ENCODE results near the gene C6orf89. TPM values are rescaled to one million over a fixed set of nuclear protein-coding genes. Genes with fewer than 3 reads are reported as not detected.
A peak's percentile ranks its signal among the peaks of the same experiment; 100 is the strongest.

Gene C6orf89
- total and polyA plus RNA-seq, 2 of the 13 experiments (the other 11 are each of a cell fraction or from before 2014, with no cell fraction given), result 22.1 to 32.2 TPM

DNA sequence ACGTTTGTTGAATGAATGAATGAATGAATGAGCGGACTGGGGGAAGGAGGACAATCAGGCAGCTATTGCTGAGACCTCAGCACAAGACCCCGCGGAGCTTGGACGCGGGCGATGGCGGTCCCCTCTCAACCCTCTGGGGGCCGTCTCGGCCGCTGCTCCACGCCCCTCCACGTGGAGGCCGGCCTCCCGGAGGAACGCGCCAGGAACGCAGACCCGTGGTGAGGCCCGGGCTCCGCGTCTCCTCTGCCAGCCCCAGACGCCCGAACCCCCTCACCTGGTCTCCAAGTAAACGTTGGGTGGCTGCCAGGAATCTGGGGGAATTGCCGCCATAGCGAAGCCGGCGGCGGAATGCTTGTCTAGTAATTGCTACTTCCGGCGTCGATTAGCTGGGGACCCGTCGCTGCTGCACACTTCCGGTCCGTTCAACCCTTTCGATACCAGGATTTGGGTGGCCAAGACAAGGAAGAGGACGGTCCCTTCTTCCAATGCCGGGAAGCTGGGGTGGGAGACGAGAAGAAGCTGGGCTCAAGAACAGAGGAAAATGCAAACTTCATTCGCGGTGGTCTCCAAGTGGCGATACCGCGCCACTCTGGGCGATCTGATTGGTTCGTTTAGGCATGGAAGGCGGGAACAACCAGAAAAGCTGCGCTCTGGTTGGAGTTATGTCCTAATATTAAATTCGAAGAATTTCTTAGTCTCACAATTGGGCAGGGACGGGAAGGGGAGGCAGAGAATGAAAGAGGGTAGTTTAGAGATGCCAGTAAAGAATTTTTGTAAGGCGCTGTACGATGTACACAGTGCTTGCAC lies 11.1 kb upstream of the C6orf89 start, which contains the start of gene PPIL1 (continued):
- TF ChIP-seq, protein P1, sequence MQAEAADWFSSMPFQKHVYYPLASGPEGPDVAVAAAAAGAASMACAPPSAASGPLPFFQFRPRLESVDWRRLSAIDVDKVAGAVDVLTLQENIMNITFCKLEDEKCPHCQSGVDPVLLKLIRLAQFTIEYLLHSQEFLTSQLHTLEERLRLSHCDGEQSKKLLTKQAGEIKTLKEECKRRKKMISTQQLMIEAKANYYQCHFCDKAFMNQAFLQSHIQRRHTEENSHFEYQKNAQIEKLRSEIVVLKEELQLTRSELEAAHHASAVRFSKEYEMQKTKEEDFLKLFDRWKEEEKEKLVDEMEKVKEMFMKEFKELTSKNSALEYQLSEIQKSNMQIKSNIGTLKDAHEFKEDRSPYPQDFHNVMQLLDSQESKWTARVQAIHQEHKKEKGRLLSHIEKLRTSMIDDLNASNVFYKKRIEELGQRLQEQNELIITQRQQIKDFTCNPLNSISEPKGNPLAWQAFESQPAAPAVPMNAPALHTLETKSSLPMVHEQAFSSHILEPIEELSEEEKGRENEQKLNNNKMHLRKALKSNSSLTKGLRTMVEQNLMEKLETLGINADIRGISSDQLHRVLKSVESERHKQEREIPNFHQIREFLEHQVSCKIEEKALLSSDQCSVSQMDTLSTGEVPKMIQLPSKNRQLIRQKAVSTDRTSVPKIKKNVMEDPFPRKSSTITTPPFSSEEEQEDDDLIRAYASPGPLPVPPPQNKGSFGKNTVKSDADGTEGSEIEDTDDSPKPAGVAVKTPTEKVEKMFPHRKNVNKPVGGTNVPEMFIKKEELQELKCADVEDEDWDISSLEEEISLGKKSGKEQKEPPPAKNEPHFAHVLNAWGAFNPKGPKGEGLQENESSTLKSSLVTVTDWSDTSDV (CRISPR knock-in tag; IDR thresholded peaks at IDR 0.05), result no peak
- TF ChIP-seq, protein P2, sequence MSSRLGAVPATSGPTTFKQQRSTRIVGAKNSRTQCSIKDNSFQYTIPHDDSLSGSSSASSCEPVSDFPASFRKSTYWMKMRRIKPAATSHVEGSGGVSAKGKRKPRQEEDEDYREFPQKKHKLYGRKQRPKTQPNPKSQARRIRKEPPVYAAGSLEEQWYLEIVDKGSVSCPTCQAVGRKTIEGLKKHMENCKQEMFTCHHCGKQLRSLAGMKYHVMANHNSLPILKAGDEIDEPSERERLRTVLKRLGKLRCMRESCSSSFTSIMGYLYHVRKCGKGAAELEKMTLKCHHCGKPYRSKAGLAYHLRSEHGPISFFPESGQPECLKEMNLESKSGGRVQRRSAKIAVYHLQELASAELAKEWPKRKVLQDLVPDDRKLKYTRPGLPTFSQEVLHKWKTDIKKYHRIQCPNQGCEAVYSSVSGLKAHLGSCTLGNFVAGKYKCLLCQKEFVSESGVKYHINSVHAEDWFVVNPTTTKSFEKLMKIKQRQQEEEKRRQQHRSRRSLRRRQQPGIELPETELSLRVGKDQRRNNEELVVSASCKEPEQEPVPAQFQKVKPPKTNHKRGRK (CRISPR knock-in tag; IDR thresholded peaks at IDR 0.05), result no peak
- TF ChIP-seq, protein P3, sequence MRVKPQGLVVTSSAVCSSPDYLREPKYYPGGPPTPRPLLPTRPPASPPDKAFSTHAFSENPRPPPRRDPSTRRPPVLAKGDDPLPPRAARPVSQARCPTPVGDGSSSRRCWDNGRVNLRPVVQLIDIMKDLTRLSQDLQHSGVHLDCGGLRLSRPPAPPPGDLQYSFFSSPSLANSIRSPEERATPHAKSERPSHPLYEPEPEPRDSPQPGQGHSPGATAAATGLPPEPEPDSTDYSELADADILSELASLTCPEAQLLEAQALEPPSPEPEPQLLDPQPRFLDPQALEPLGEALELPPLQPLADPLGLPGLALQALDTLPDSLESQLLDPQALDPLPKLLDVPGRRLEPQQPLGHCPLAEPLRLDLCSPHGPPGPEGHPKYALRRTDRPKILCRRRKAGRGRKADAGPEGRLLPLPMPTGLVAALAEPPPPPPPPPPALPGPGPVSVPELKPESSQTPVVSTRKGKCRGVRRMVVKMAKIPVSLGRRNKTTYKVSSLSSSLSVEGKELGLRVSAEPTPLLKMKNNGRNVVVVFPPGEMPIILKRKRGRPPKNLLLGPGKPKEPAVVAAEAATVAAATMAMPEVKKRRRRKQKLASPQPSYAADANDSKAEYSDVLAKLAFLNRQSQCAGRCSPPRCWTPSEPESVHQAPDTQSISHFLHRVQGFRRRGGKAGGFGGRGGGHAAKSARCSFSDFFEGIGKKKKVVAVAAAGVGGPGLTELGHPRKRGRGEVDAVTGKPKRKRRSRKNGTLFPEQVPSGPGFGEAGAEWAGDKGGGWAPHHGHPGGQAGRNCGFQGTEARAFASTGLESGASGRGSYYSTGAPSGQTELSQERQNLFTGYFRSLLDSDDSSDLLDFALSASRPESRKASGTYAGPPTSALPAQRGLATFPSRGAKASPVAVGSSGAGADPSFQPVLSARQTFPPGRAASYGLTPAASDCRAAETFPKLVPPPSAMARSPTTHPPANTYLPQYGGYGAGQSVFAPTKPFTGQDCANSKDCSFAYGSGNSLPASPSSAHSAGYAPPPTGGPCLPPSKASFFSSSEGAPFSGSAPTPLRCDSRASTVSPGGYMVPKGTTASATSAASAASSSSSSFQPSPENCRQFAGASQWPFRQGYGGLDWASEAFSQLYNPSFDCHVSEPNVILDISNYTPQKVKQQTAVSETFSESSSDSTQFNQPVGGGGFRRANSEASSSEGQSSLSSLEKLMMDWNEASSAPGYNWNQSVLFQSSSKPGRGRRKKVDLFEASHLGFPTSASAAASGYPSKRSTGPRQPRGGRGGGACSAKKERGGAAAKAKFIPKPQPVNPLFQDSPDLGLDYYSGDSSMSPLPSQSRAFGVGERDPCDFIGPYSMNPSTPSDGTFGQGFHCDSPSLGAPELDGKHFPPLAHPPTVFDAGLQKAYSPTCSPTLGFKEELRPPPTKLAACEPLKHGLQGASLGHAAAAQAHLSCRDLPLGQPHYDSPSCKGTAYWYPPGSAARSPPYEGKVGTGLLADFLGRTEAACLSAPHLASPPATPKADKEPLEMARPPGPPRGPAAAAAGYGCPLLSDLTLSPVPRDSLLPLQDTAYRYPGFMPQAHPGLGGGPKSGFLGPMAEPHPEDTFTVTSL (CRISPR knock-in tag; IDR thresholded peaks at IDR 0.05; ENCODE audit: borderline replicate concordance), result peak; percentile 51; the same call in 1 of the 2 replicates
- TF ChIP-seq, protein P4, sequence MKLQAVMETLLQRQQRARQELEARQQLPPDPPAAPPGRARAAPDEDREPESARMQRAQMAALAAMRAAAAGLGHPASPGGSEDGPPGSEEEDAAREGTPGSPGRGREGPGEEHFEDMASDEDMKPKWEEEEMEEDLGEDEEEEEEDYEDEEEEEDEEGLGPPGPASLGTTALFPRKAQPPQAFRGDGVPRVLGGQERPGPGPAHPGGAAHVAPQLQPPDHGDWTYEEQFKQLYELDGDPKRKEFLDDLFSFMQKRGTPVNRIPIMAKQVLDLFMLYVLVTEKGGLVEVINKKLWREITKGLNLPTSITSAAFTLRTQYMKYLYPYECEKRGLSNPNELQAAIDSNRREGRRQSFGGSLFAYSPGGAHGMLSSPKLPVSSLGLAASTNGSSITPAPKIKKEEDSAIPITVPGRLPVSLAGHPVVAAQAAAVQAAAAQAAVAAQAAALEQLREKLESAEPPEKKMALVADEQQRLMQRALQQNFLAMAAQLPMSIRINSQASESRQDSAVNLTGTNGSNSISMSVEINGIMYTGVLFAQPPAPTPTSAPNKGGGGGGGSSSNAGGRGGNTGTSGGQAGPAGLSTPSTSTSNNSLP (IDR thresholded peaks at IDR 0.05; ENCODE audit: low read depth, low read length), result peak; percentile 56
- TF ChIP-seq, protein P5, sequence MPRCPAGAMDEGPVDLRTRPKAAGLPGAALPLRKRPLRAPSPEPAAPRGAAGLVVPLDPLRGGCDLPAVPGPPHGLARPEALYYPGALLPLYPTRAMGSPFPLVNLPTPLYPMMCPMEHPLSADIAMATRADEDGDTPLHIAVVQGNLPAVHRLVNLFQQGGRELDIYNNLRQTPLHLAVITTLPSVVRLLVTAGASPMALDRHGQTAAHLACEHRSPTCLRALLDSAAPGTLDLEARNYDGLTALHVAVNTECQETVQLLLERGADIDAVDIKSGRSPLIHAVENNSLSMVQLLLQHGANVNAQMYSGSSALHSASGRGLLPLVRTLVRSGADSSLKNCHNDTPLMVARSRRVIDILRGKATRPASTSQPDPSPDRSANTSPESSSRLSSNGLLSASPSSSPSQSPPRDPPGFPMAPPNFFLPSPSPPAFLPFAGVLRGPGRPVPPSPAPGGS (CRISPR knock-in tag; IDR thresholded peaks at IDR 0.05), result peak; percentile 96
- TF ChIP-seq NR2C2 (CRISPR knock-in tag; IDR thresholded peaks at IDR 0.05; ENCODE audit: borderline replicate concordance) (peak; percentile 96), GPN1 (CRISPR knock-in tag; IDR thresholded peaks at IDR 0.05; ENCODE audit: borderline replicate concordance) (no peak), MAFK (conservative IDR thresholded peaks at IDR 0.05 in 1 of 2, IDR thresholded peaks at IDR 0.05 in 1 of 2; ENCODE audit: low read length in 2 of 2) (no peak), PRPF4 (IDR thresholded peaks at IDR 0.05; ENCODE audit: low read depth, low read length, poor library complexity, severe bottlenecking) (no peak), ZNF343 (CRISPR knock-in tag; IDR thresholded peaks at IDR 0.05) (peak; percentile 37; the same call in 1 of the 2 replicates), ZNF501 (CRISPR knock-in tag; IDR thresholded peaks at IDR 0.05) (peak; percentile 98), HMGA1 (CRISPR knock-in tag; conservative IDR thresholded peaks at IDR 0.05) (no peak), REXO4 (CRISPR knock-in tag; IDR thresholded peaks at IDR 0.05; ENCODE audit: borderline replicate concordance) (peak; percentile 86; the same call in 1 of the 2 replicates), ZFP36 (IDR thresholded peaks at IDR 0.05; ENCODE audit: borderline replicate concordance, low read depth, low read length, partially characterized antibody) (peak; percentile 2)

All from HepG2 (cell line).